HepG2 (cell line): ENCODE measurements around the gene SYT8. TPM values are rescaled to one million over a fixed set of nuclear protein-coding genes. Genes with fewer than 3 reads are reported as not detected.

Experiments
- ATAD3A ChIP-seq: sonication (generic); formaldehyde crosslinking; IDR thresholded peaks from 2 replicates; pipeline ENCODE4 v1.4.0; 2020; ENCODE audit warnings: missing genetic modification reagents
- CHD4 ChIP-seq: fragments of 200-600 bp; sonication (generic); IDR thresholded peaks from 2 replicates; pipeline ENCODE4 v1.7.0; 2017; ENCODE audit warnings: mild to moderate bottlenecking, low read length, borderline replicate concordance
- GTF3A ChIP-seq: sonication (generic); formaldehyde crosslinking; conservative IDR thresholded peaks from 2 replicates; pipeline ENCODE4 v1.4.0; 2020; ENCODE audit warnings: mild to moderate bottlenecking, missing genetic modification reagents
- IRX3 ChIP-seq: sonication (generic); formaldehyde crosslinking; IDR thresholded peaks from 2 replicates; pipeline ENCODE4 v1.8.1; 2023; ENCODE audit warnings: mild to moderate bottlenecking, low read depth, missing genetic modification reagents, borderline replicate concordance
- NFYC ChIP-seq: IDR thresholded peaks from 2 replicates; pipeline ENCODE4 v1.6.1; 2016; ENCODE audit warnings: missing genetic modification reagents, missing compliant biosample characterization
- PCBP2 ChIP-seq: fragments of 200-400 bp; formaldehyde crosslinking; optimal IDR thresholded peaks from 2 replicates; pipeline ENCODE3; 2018; ENCODE audit warnings: low read length, low read depth; ENCODE audit not compliant: poor library complexity, severe bottlenecking
- REXO4 ChIP-seq: sonication (generic); formaldehyde crosslinking; IDR thresholded peaks from 2 replicates; pipeline ENCODE4 v1.8.0; 2022; ENCODE audit warnings: missing genetic modification reagents, mild to moderate bottlenecking, borderline replicate concordance
- RNF2 ChIP-seq: fragments of 450-650 bp; conservative IDR thresholded peaks from 2 replicates; pipeline ENCODE4 v1.6.1; 2016; ENCODE audit warnings: low read depth
- SAFB2 ChIP-seq: sonication (generic); formaldehyde crosslinking; IDR thresholded peaks from 2 replicates; pipeline ENCODE4 v1.5.1; 2020; ENCODE audit warnings: missing genetic modification reagents, low read depth, mild to moderate bottlenecking, borderline replicate concordance
- SNRNP70 ChIP-seq: fragments of 200-400 bp; formaldehyde crosslinking; IDR thresholded peaks from 2 replicates; pipeline ENCODE4 v1.6.1; 2017; ENCODE audit warnings: mild to moderate bottlenecking, low read depth, low read length, moderate library complexity
- TAF15 ChIP-seq: fragments of 200-400 bp; formaldehyde crosslinking; IDR thresholded peaks from one replicate; pipeline ENCODE4 v1.6.1; 2018; ENCODE audit warnings: mild to moderate bottlenecking, low read depth, low read length; ENCODE audit not compliant: poor library complexity, severe bottlenecking
- ZBTB4 ChIP-seq: sonication (generic); formaldehyde crosslinking; IDR thresholded peaks from 2 replicates; pipeline ENCODE4 v1.4.0; 2020; ENCODE audit warnings: missing genetic modification reagents, mild to moderate bottlenecking, borderline replicate concordance
- ZNF230 ChIP-seq: sonication (generic); formaldehyde crosslinking; IDR thresholded peaks from 2 replicates; pipeline ENCODE4 v1.4.0; 2020; ENCODE audit warnings: mild to moderate bottlenecking, missing genetic modification reagents
- ZNF331 ChIP-seq: sonication (generic); formaldehyde crosslinking; IDR thresholded peaks from 2 replicates; pipeline ENCODE4 v1.4.0; 2020; ENCODE audit warnings: missing genetic modification reagents
- ZNF768 ChIP-seq: sonication (generic); formaldehyde crosslinking; IDR thresholded peaks from 2 replicates; pipeline ENCODE4 v1.4.0; 2020; ENCODE audit warnings: missing genetic modification reagents
- ZNF770 ChIP-seq: sonication (generic); formaldehyde crosslinking; IDR thresholded peaks from 2 replicates; pipeline ENCODE4 v1.5.0; 2020; ENCODE audit warnings: mild to moderate bottlenecking, missing genetic modification reagents
- ZNF83 ChIP-seq: sonication (generic); formaldehyde crosslinking; IDR thresholded peaks from 2 replicates; pipeline ENCODE4 v1.4.0; 2020; ENCODE audit warnings: missing genetic modification reagents, mild to moderate bottlenecking, borderline replicate concordance
- polyA plus RNA-seq, 8 experiments: library from polyadenylated mRNA; depleted of rRNA in 3 of 8; stranded (reverse) in 7 of 8; unstranded in 1 of 8; fragments of >200 nt; fragmentation: Illumina TruSeq in 4 of 8; extraction: Trizol in 4 of 8; gene quantifications; 2 replicates each; pipeline versions ENCODE4 v1.2.1 to v1.2.3, GENCODE V29; 2011 to 2016; ENCODE audit warnings: low read depth in 4 of 8, missing spikeins in 1 of 8, mixed read lengths in 1 of 8; ENCODE audit not compliant: insufficient read depth in 1 of 8
- total RNA-seq, 5 experiments: library from RNA; depleted of rRNA; stranded (reverse); fragments of >200 nt; fragmentation: Illumina TruSeq; extraction: Trizol; gene quantifications; 2 replicates each; pipeline ENCODE4 v1.2.3, GENCODE V29; 2016; ENCODE audit warnings: low read depth in 1 of 5

The SYT8 gene
- total and polyA plus RNA-seq, 2 of the 13 experiments (the other 11 are each of a cell fraction or from before 2014, with no cell fraction given) = 0.60 to 2.3 TPM

- TF ChIP-seq SAFB2 (no peak; the same call in 1 of the 2 replicates), ZNF331 (peak; percentile 45; the same call in 1 of the 2 replicates), ZNF83 (no peak), ZNF230 (CRISPR knock-in tag) (no peak), ZBTB4 (CRISPR knock-in tag) (peak; percentile 66; the same call in 1 of the 2 replicates), REXO4 (CRISPR knock-in tag) (0 out of 2 replicates have a peak, but pooled peaks have one; percentile 40), ZNF768 (peak; percentile 46; the same call in 1 of the 2 replicates), GTF3A (CRISPR knock-in tag) (no peak), PCBP2 (no peak), SNRNP70 (no peak), ATAD3A (CRISPR knock-in tag) (no peak), CHD4 (peak; percentile 85; the same call in 1 of the 2 replicates), RNF2 (peak; percentile 79; the same call in 1 of the 2 replicates), IRX3 (CRISPR knock-in tag) (peak; percentile 27; the same call in 1 of the 2 replicates), ZNF770 (CRISPR knock-in tag) (0 out of 2 replicates have a peak, but pooled peaks have one; percentile 17), TAF15 (no peak), NFYC (CRISPR knock-in tag) (no peak; the same call in 1 of the 2 replicates)
Measured at GRCh38 chr11:1830322-1831223, 4.2 kb upstream of the SYT8 start (continued).
